ENCODE data around the gene ZNF385B. TPM values are rescaled to one million over a fixed set of nuclear protein-coding genes. Genes with fewer than 3 reads are reported as not detected.

ZNF385B gene
- total RNA-seq, 1 donor from 2014 or later: 35.8 TPM

DNA sequence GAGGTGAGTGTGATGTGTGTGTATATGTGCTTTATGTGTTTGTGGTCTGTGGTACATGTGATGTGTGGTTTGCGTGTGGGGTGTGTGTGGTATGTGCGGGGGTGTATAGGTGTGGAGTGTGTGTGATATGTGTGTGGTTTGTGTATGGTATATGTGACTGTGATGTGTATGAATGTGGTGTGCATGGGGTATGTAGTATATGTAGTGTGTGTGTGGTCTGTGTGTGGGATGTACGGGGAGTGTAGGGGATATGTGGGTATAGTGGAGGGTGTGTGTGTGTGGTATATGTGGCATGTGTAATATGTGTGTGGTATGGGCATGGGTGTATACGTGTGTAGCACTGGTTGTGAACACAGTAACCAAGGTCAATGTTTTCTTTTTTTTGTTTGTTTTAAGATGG is 87.4 kb downstream of the ZNF385B start:
- peaks cover 5% of the 10 kb centered on the region for H3K79me2 ChIP-seq (ENCODE audit: low read depth)
- H3K27ac Mint-ChIP-seq: no peak overlapping the region
- H3K36me3 Mint-ChIP-seq: no peaks in the 10 kb centered on the region
- no peaks in the 10 kb centered on the region for H3K9me3 Mint-ChIP-seq
- no peak overlapping the region for H3K4me3 Mint-ChIP-seq
- no peak overlapping the region for H3K27ac ChIP-seq
- no peaks in the 10 kb centered on the region for H3K27me3 ChIP-seq
- H3K9ac ChIP-seq: no peak overlapping the region
- no peak overlapping the region for H3K4me3 ChIP-seq
- peaks cover 8% of the 10 kb centered on the region for H3K4me1 ChIP-seq
- no peak overlapping the region for H3K4me2 ChIP-seq
- H3K9me3 ChIP-seq (ENCODE audit: low read depth): no peaks in the 10 kb centered on the region
- no peak overlapping the region for H2AFZ ChIP-seq (replicated peaks)
- DNase-seq (ENCODE audit: low spot score): no peak
- H3K4me1 Mint-ChIP-seq: no peaks in the 10 kb centered on the region
- no peaks in the 10 kb centered on the region for H3F3A ChIP-seq (ENCODE audit: low read depth)
- H4K20me1 ChIP-seq (ENCODE audit: low read depth): no peaks in the 10 kb centered on the region
- no peak for TF ChIP-seq EZH2 (IDR thresholded peaks at IDR 0.05)
- TF ChIP-seq EZH2phosphoT487 (IDR thresholded peaks at IDR 0.05): no peak
- TF ChIP-seq, protein P1, sequence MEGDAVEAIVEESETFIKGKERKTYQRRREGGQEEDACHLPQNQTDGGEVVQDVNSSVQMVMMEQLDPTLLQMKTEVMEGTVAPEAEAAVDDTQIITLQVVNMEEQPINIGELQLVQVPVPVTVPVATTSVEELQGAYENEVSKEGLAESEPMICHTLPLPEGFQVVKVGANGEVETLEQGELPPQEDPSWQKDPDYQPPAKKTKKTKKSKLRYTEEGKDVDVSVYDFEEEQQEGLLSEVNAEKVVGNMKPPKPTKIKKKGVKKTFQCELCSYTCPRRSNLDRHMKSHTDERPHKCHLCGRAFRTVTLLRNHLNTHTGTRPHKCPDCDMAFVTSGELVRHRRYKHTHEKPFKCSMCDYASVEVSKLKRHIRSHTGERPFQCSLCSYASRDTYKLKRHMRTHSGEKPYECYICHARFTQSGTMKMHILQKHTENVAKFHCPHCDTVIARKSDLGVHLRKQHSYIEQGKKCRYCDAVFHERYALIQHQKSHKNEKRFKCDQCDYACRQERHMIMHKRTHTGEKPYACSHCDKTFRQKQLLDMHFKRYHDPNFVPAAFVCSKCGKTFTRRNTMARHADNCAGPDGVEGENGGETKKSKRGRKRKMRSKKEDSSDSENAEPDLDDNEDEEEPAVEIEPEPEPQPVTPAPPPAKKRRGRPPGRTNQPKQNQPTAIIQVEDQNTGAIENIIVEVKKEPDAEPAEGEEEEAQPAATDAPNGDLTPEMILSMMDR (IDR thresholded peaks at IDR 0.05): no peak
- H3K36me3 ChIP-seq: no peaks in the 10 kb centered on the region
- H3K27me3 Mint-ChIP-seq (ENCODE audit: insufficient read depth, low read depth): no peaks in the 10 kb centered on the region

DNA sequence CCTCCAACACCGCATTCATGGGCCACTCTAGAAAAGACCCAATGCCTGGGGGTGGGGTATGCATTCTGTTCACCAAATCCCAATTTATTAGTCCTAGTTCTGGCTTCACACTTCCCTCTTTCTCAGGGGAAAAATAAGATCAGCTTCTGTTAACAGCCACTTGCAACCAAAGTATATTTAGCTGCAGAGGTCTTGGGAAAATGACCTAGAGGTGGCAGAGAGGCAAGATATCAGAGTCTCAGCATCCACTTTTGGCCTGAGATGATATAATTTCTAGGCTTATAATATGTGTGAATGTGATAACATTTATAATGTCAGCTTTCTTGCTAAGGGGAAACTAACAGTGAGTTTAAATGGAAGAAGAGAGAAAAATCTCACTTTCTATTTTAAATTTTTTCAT is 89.1 kb downstream of the ZNF385B start:
- no peak for TF ChIP-seq EZH2phosphoT487 (IDR thresholded peaks at IDR 0.05)
- TF ChIP-seq EZH2 (IDR thresholded peaks at IDR 0.05): no peak
- TF ChIP-seq, protein P1 (IDR thresholded peaks at IDR 0.05): no peak
- no peaks in the 10 kb centered on the region for H4K20me1 ChIP-seq (ENCODE audit: low read depth)
- H3K36me3 ChIP-seq: peaks cover 7% of the 10 kb centered on the region
- no peak for DNase-seq (ENCODE audit: low spot score)
- H3K4me3 ChIP-seq: no peak overlapping the region
- H3K4me3 Mint-ChIP-seq: no peak overlapping the region
- no peaks in the 10 kb centered on the region for H3K9me3 ChIP-seq (ENCODE audit: low read depth)
- no peak overlapping the region for H2AFZ ChIP-seq (replicated peaks)
- no peaks in the 10 kb centered on the region for H3K36me3 Mint-ChIP-seq
- H3K4me2 ChIP-seq: no peak overlapping the region
- H3K9me3 Mint-ChIP-seq: no peaks in the 10 kb centered on the region
- no peaks in the 10 kb centered on the region for H3K79me2 ChIP-seq (ENCODE audit: low read depth)
- no peak overlapping the region for H3K27ac Mint-ChIP-seq
- no peaks in the 10 kb centered on the region for H3K27me3 ChIP-seq
- H3K4me1 Mint-ChIP-seq: no peaks in the 10 kb centered on the region
- no peak overlapping the region for H3K27ac ChIP-seq
- H3K9ac ChIP-seq: no peak overlapping the region
- H3K4me1 ChIP-seq: peaks cover 8% of the 10 kb centered on the region
- no peaks in the 10 kb centered on the region for H3K27me3 Mint-ChIP-seq (ENCODE audit: insufficient read depth, low read depth)
- H3F3A ChIP-seq (ENCODE audit: low read depth): no peaks in the 10 kb centered on the region

DNA sequence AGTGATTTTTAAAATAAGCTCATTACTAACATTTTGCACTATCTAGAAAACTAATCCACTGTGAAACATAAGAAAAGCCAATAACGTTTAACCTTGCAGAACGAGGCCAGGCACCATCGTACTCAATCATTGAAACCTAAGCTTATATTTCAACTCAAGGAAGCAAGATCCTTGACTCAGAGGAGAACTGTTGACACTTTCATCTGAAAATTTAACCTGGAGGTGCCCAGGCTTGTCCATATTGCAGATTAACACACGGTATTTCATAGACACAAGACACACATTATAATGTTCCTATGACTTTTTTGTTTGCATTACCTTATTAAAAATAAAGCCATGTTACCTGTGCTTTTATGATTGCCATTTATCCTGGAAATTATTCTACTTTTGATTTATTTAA is 89.6 kb downstream of the ZNF385B start:
- H4K20me1 ChIP-seq (ENCODE audit: low read depth): no peaks in the 10 kb centered on the region
- H3K4me1 Mint-ChIP-seq: no peaks in the 10 kb centered on the region
- H3K79me2 ChIP-seq (ENCODE audit: low read depth): no peaks in the 10 kb centered on the region
- no peaks in the 10 kb centered on the region for H3K36me3 Mint-ChIP-seq
- peaks cover 7% of the 10 kb centered on the region for H3K36me3 ChIP-seq
- H3K9ac ChIP-seq: no peak overlapping the region
- no peak overlapping the region for H2AFZ ChIP-seq (replicated peaks)
- H3F3A ChIP-seq (ENCODE audit: low read depth): no peaks in the 10 kb centered on the region
- TF ChIP-seq, protein P1 (IDR thresholded peaks at IDR 0.05): no peak
- TF ChIP-seq EZH2phosphoT487 (IDR thresholded peaks at IDR 0.05) (no peak), EZH2 (IDR thresholded peaks at IDR 0.05) (no peak)
- H3K27ac ChIP-seq: no peak overlapping the region
- no peak overlapping the region for H3K4me2 ChIP-seq
- no peak overlapping the region for H3K4me3 Mint-ChIP-seq
- no peak overlapping the region for H3K4me3 ChIP-seq
- no peaks in the 10 kb centered on the region for H3K9me3 ChIP-seq (ENCODE audit: low read depth)
- H3K27ac Mint-ChIP-seq: no peak overlapping the region
- no peak for DNase-seq (ENCODE audit: low spot score)
- H3K27me3 ChIP-seq: no peaks in the 10 kb centered on the region
- no peaks in the 10 kb centered on the region for H3K9me3 Mint-ChIP-seq
- peaks cover 8% of the 10 kb centered on the region for H3K4me1 ChIP-seq
- H3K27me3 Mint-ChIP-seq (ENCODE audit: insufficient read depth, low read depth): no peaks in the 10 kb centered on the region

Measured in neural progenitor cell (in vitro differentiated cells).